Transverse colon (tissue), 4 donors: Measurements from ENCODE around the gene KCNK15. TPM values are rescaled to one million over a fixed set of nuclear protein-coding genes. Genes with fewer than 3 reads are reported as not detected.
"Not testable (repeated sequence)": the region's sequence is repeated elsewhere in the genome, so short reads cannot be mapped to it uniquely, and the experiment has no call there.

Source experiments
- DNase-seq: peaks from one replicate; pipeline ENCODE4 v3.0.0-alpha.2; 2019
- H3K27ac ChIP-seq, 4 donors: fragments of 200-600 bp; sonication (generic); 2 replicates each; pipeline ENCODE4 v1.5.1; 2016 to 2018; ENCODE audit warnings: inconsistent platforms in 4 of 4
- H3K27me3 ChIP-seq: fragments of 200-600 bp; sonication (generic); 2 replicates; pipeline ENCODE4 v1.5.1; 2017; ENCODE audit warnings: inconsistent platforms
- H3K36me3 ChIP-seq, 4 donors: fragments of 200-600 bp; sonication (generic); 2 replicates each; pipeline ENCODE4 v1.5.1; 2017 to 2019; ENCODE audit warnings: inconsistent platforms in 4 of 4
- H3K4me1 ChIP-seq, 4 donors: fragments of 200-600 bp; sonication (generic); 2 replicates each; pipeline ENCODE4 v1.5.1; 2017 to 2020; ENCODE audit warnings: inconsistent platforms in 4 of 4
- H3K4me3 ChIP-seq, 4 donors: fragments of 200-600 bp; sonication (generic); 1 replicate in 1 of 4; 2 replicates in 3 of 4; pipeline versions ENCODE4 v1.5.1 to v1.6.1; 2017 to 2019; ENCODE audit warnings: inconsistent platforms in 4 of 4
- H3K9me3 ChIP-seq, 2 donors: fragments of 200-600 bp; sonication (generic); 2 replicates each; pipeline ENCODE4 v1.5.1; 2017 to 2019; ENCODE audit warnings: inconsistent platforms in 2 of 2
- EP300 ChIP-seq: sonication (generic); formaldehyde crosslinking; IDR thresholded peaks from one replicate; pipeline ENCODE4 v1.6.1; 2017; ENCODE audit warnings: antibody characterized with exemption, low read depth
- POLR2A ChIP-seq: fragments of 450-650 bp; IDR thresholded peaks from one replicate; pipeline ENCODE4 v1.6.1; 2016; ENCODE audit warnings: antibody characterized with exemption, mild to moderate bottlenecking, moderate library complexity
- POLR2AphosphoS5 ChIP-seq, 3 donors: sonication (generic); formaldehyde crosslinking; IDR thresholded peaks; one replicate each; pipeline ENCODE4 v1.6.1; 2016; ENCODE audit warnings: antibody characterized with exemption in 3 of 3
- WGBS, 2 donors: methylation state at CpG; one replicate each; pipeline ENCODE4 v1.1.5; 2018; ENCODE audit warnings: low coverage in 1 of 2; 5-methylcytosine and 5-hydroxymethylcytosine counted together
- in situ Hi-C, 4 donors: fragments of 200-750 bp; cut with MboI; loops; one replicate each; pipeline versions ENCODE4 v1.15.0 to v1.15.1; 2017; ENCODE audit warnings: low sequenced_read_pairs in 3 of 4, low pct_ligation_motif_present in 1 of 4, low pct_unique_long_range_greater_than_20kb in 1 of 4
- intact Hi-C: fragments of 100-400 bp; cut with DNase I; formaldehyde crosslinking; loops from one replicate; pipeline ENCODE4 v1.15.1; 2023; ENCODE audit warnings: low total_unique reads
- total RNA-seq, 4 donors: library from RNA; depleted of rRNA; stranded (reverse); fragments of >200 nt; gene quantifications; one replicate each; pipeline ENCODE4 v1.1.0, GENCODE V29; 2016
- TF ChIP-seq, protein P1 (sequence below), 5 experiments: fragments of 200-600 bp in 3 of 5; fragments of 450-650 bp in 2 of 5; sonication (generic) in 3 of 5; IDR thresholded peaks; 1 replicate in 2 of 5; 2 replicates in 3 of 5; pipeline ENCODE4 v1.5.1; 2016 to 2017; ENCODE audit warnings: antibody characterized with exemption in 5 of 5, inconsistent platforms in 3 of 5, mild to moderate bottlenecking in 2 of 5, moderate library complexity in 1 of 5

The KCNK15 gene
- total RNA-seq, result 1 to 10 TPM in 1 of 4 donors, under 1 TPM in 1, not detected in 2; 0.27 to 1.3 TPM

GRCh38 chr20:44745598-44746366 lies at the start of gene KCNK15:
Gene KCNK15, plus strand, starts transcription at chr20:44745865. Its CDS starts 46 bp downstream, at chr20:44745911.
- peaks cover 56% of the 10 kb centered on the region for H3K27me3 ChIP-seq
- H3K9me3 ChIP-seq, result no peaks in the 10 kb centered on the region
- WGBS, 2 donors, result 2% methylated on average over 44 of the region's 81 CpGs; no CpG with 5 or more reads in 1 of the 2 donors
- peak within 1 kb of the TSS; percentile 17 to 72 (median 40) for H3K4me3 ChIP-seq
- peaks cover 5 to 20% (median 10%) of the 10 kb centered on the region in 4 donors for H3K4me1 ChIP-seq
- peak; percentile 34 for DNase-seq
- no peaks in the 10 kb centered on the region for H3K36me3 ChIP-seq
- TF ChIP-seq POLR2A (no peak), POLR2AphosphoS5 (IDR thresholded peaks at IDR 0.05) (no peak), EP300 (no peak)
- TF ChIP-seq, protein P1, sequence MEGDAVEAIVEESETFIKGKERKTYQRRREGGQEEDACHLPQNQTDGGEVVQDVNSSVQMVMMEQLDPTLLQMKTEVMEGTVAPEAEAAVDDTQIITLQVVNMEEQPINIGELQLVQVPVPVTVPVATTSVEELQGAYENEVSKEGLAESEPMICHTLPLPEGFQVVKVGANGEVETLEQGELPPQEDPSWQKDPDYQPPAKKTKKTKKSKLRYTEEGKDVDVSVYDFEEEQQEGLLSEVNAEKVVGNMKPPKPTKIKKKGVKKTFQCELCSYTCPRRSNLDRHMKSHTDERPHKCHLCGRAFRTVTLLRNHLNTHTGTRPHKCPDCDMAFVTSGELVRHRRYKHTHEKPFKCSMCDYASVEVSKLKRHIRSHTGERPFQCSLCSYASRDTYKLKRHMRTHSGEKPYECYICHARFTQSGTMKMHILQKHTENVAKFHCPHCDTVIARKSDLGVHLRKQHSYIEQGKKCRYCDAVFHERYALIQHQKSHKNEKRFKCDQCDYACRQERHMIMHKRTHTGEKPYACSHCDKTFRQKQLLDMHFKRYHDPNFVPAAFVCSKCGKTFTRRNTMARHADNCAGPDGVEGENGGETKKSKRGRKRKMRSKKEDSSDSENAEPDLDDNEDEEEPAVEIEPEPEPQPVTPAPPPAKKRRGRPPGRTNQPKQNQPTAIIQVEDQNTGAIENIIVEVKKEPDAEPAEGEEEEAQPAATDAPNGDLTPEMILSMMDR (IDR thresholded peaks at IDR 0.05), result no peak
- in situ Hi-C loops, result loop anchor here in 3 of 4 donors (10.0 kb wide), 2 partner anchors 119 to 129 kb away; no protein-coding TSS in a partner anchor
- intact Hi-C loops, result loop anchor here (5.0 kb wide), 1 partner anchor 122 kb away; no protein-coding TSS in a partner anchor
- H3K27ac ChIP-seq, result peak within 1 kb of the TSS in 2 of 4 donors; percentile 2 to 10

DNA sequence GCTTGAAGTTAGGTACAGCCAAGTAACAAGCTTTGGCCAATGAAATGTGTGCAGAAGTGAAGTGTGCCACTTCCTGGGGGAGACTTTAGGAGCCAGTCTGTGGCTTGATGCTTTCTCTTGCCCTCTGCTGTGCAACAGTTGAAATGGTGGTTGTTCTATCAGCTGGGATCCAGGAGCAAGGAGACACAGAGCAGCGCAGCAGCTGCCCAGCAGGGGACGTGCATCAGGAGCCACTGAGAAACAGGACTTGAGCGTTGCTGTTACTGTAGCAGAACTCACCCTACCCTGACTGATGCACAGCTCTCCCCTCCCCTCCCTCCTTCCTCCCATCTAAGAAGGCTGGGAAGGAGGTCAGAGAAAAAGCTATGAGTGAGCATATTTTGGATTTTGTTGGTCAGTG lies 49.4 kb upstream of the KCNK15 start:
- no peaks in the 10 kb centered on the region for H3K27me3 ChIP-seq
- no peaks in the 10 kb centered on the region for H3K9me3 ChIP-seq
- DNase-seq, result no peak
- H3K4me1 ChIP-seq, result peaks cover 0 to 11% (median 0%) of the 10 kb centered on the region in 4 donors
- TF ChIP-seq EP300 (no peak), POLR2AphosphoS5 (IDR thresholded peaks at IDR 0.05) (no peak), POLR2A (no peak)
- TF ChIP-seq, protein P1 (IDR thresholded peaks at IDR 0.05), result no peak
- intact Hi-C loops, result no loop called here
- in situ Hi-C loops, result loop anchor here in 1 of 4 donors (25.0 kb wide), 1 partner anchor 166 kb away; no protein-coding TSS in a partner anchor
- WGBS, 2 donors, result 65% methylated on average over 3 of the region's 3 CpGs; no CpG with 5 or more reads in 1 of the 2 donors
- peak overlapping the region in 2 of 4 donors; percentile 12 to 48 for H3K27ac ChIP-seq
- H3K4me3 ChIP-seq, result no peak overlapping the region
- no peaks in the 10 kb centered on the region for H3K36me3 ChIP-seq

DNA sequence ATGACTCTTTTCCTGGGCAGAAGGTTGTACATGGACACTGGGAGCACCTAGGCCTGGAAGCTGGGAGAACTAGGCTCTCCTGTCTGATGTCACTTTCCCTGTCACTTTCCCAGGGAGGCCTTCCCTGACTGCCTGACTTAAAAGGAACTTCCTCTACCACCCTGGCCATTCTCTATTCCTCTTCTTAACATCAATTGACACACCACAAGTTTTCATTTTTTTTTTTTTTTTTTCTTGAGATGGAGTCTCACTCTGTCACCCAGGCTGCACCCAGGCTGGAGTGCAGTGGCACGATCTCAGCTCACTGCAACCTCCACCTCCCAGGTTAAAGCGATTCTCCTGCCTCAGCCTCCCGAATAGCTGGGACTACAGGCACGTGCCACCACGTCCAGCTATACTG lies 48.6 kb upstream of the KCNK15 start:
- H3K36me3 ChIP-seq, H3K27me3 ChIP-seq, H3K4me3 ChIP-seq, DNase-seq, H3K9me3 ChIP-seq, H3K27ac ChIP-seq, intact Hi-C loops: not testable (repeated sequence)
- WGBS, 2 donors, result 91 to 94% methylated on average over 5 of the region's 5 CpGs
- in situ Hi-C loops, result loop anchor here in 1 of 4 donors (25.0 kb wide), 1 partner anchor 165 kb away; no protein-coding TSS in a partner anchor
- peaks cover 0 to 11% (median 0%) of the 10 kb centered on the region in 4 donors for H3K4me1 ChIP-seq

DNA sequence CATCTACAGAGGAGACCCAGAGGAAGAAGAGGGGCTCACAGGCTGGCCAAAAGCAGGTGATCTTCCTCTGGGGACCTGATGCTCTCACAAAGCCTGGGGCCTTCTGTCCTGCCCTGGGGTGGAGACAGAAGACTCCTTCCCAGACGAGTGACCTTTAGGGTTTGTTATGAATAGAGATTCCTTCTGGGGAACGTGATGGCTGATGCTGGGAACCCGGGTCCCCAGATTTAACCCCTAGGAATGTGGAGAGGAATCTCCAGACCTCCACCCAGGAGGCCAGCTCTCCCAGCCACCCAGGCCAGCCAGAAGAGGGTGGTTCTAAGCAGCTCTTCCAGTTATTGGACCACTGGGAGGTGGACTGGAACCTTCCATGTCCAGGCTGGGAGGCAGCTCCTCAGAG lies 47.3 kb upstream of the KCNK15 start:
- H3K27me3 ChIP-seq, result no peaks in the 10 kb centered on the region
- TF ChIP-seq EP300 (no peak), POLR2A (no peak), POLR2AphosphoS5 (IDR thresholded peaks at IDR 0.05) (no peak)
- TF ChIP-seq, protein P1 (IDR thresholded peaks at IDR 0.05), result no peak
- intact Hi-C loops (no loop called here), in situ Hi-C loops (loop anchor here in 1 of 4 donors (25.0 kb wide), 1 partner anchor 164 kb away; no protein-coding TSS in a partner anchor)
- no peaks in the 10 kb centered on the region for H3K36me3 ChIP-seq
- peaks cover 0 to 12% (median 8%) of the 10 kb centered on the region in 4 donors for H3K4me1 ChIP-seq
- WGBS, 2 donors, result 67% methylated on average over 3 of the region's 3 CpGs; no CpG with 5 or more reads in 1 of the 2 donors
- no peak for DNase-seq
- no peak overlapping the region for H3K4me3 ChIP-seq
- no peaks in the 10 kb centered on the region for H3K9me3 ChIP-seq
- H3K27ac ChIP-seq, result no peak overlapping the region
